Measurements from ENCODE around the gene ZBTB12.

- no peak for TF ChIP-seq CTCF (IDR thresholded peaks at IDR 0.05)
- TF ChIP-seq POLR2A (IDR thresholded peaks at IDR 0.05), result no peak
- TF ChIP-seq POLR2AphosphoS5 (IDR thresholded peaks at IDR 0.05), result no peak
These were observed 29.1 kb upstream of the ZBTB12 start for GRCh38 chr6:31930962-31931361.

Measured in prostate gland (tissue), 2 donors.